IMR-90 (cell line): ENCODE measurements around the gene IL2RA. TPM values are rescaled to one million over a fixed set of nuclear protein-coding genes. Genes with fewer than 3 reads are reported as not detected.

Experiments
- ATAC-seq: fragments of 200-7000 bp; cut with Tn5 transposase; 2 replicates; pipeline ENCODE4 v1.9.1; 2020; ENCODE audit warnings: low read depth, mild to moderate bottlenecking, moderate library complexity
- BruUV-seq: library from RNA; stranded (reverse); fragments of 400-500 nt; replicated peaks from 2 replicates; lab custom pipeline; 2021; lab: Mats Ljungman, UMichigan
- CTCF ChIA-PET: fragments of 300-600 bp; formaldehyde crosslinking; extraction: SDS; loops from one replicate; lab custom pipeline; 2021; ENCODE audit warnings: antibody characterized with exemption; lab: Yijun Ruan, JAX
- POLR2A ChIA-PET: fragments of 300-600 bp; sonication (Branson Sonifier 250); formaldehyde crosslinking; loops from one replicate; lab custom pipeline; 2022; ENCODE audit warnings: antibody characterized with exemption; ENCODE audit not compliant: unreplicated experiment; lab: Charles Lee
- DNase-seq: peaks from one replicate; pipeline ENCODE4 v3.0.0; 2013
- H2AFZ ChIP-seq: replicated peaks from 2 replicates; pipeline ENCODE3; 2013; ENCODE audit warnings: low read length, mild to moderate bottlenecking; ENCODE audit not compliant: poor library complexity
- H2AK5ac ChIP-seq: 2 replicates; pipeline ENCODE4 v1.6.1; 2013; ENCODE audit warnings: low read depth, low read length, inconsistent platforms
- H2AK9ac ChIP-seq: replicated peaks from 2 replicates; pipeline ENCODE3; 2013; ENCODE audit warnings: mild to moderate bottlenecking, low read depth, low read length, moderate library complexity; ENCODE audit not compliant: poor library complexity
- H2BK120ac ChIP-seq: 2 replicates; pipeline ENCODE4 v1.6.1; 2013; ENCODE audit warnings: low read depth, low read length, inconsistent platforms
- H2BK15ac ChIP-seq: 3 replicates; pipeline ENCODE4 v1.6.1; 2013; ENCODE audit warnings: low read depth, low read length, inconsistent platforms
- H2BK20ac ChIP-seq: 2 replicates; pipeline ENCODE4 v1.6.1; 2013; ENCODE audit warnings: low read depth, mild to moderate bottlenecking, inconsistent platforms, low read length, moderate library complexity
- H2BK5ac ChIP-seq: 2 replicates; pipeline ENCODE4 v1.6.1; 2013; ENCODE audit warnings: mild to moderate bottlenecking, low read depth, low read length, inconsistent platforms; ENCODE audit not compliant: poor library complexity, severe bottlenecking
- H3K14ac ChIP-seq: replicated peaks from 2 replicates; pipeline ENCODE4 v1.6.1; 2013; ENCODE audit warnings: low read depth, low read length, inconsistent platforms
- H3K18ac ChIP-seq: 2 replicates; pipeline ENCODE4 v1.6.1; 2013; ENCODE audit warnings: low read depth, low read length, control low read depth
- H3K23ac ChIP-seq: 2 replicates; pipeline ENCODE4 v1.6.1; 2013; ENCODE audit warnings: low read depth, low read length, inconsistent platforms
- H3K27ac ChIP-seq: 2 replicates; pipeline ENCODE4 v1.5.1; 2013; ENCODE audit warnings: mild to moderate bottlenecking, control low read depth, low read length; ENCODE audit not compliant: insufficient read depth
- H3K27me3 ChIP-seq: 2 replicates; pipeline ENCODE4 v1.6.1; 2013; ENCODE audit warnings: low read length; ENCODE audit not compliant: control insufficient read depth, insufficient read depth
- H3K36me3 ChIP-seq: 2 replicates; pipeline ENCODE4 v1.6.1; 2013; ENCODE audit warnings: low read length, mixed read lengths; ENCODE audit not compliant: control insufficient read depth, insufficient read depth
- H3K4ac ChIP-seq: 2 replicates; pipeline ENCODE4 v1.6.1; 2013; ENCODE audit warnings: low read depth, low read length, inconsistent platforms
- H3K4me1 ChIP-seq: 2 replicates; pipeline ENCODE4 v1.6.1; 2013; ENCODE audit warnings: low read length, mixed read lengths; ENCODE audit not compliant: control insufficient read depth, insufficient read depth
- H3K4me2 ChIP-seq: 2 replicates; pipeline ENCODE4 v1.6.1; 2013; ENCODE audit warnings: low read depth, mild to moderate bottlenecking, control low read depth, low read length, moderate library complexity
- H3K4me3 ChIP-seq: 2 replicates; pipeline ENCODE4 v1.5.1; 2013; ENCODE audit warnings: low read depth, mild to moderate bottlenecking, control low read depth, low read length, moderate library complexity; ENCODE audit not compliant: insufficient read depth
- H3K56ac ChIP-seq: 2 replicates; pipeline ENCODE4 v1.6.1; 2013; ENCODE audit warnings: low read length, inconsistent platforms; ENCODE audit not compliant: insufficient read depth; ENCODE audit errors: extremely low read depth
- H3K79me1 ChIP-seq, 2 experiments: 2 replicates each; pipeline ENCODE4 v1.6.1; 2013; ENCODE audit warnings: low read length in 2 of 2, inconsistent platforms in 1 of 2, low read depth in 1 of 2
- H3K9ac ChIP-seq: 2 replicates; pipeline ENCODE4 v1.6.1; 2013; ENCODE audit warnings: low read depth, low read length, control low read depth
- H3K9me1 ChIP-seq: 2 replicates; pipeline ENCODE4 v1.6.1; 2013; ENCODE audit warnings: low read length, inconsistent platforms; ENCODE audit not compliant: insufficient read depth
- H3K9me3 ChIP-seq: 2 replicates; pipeline ENCODE4 v1.6.1; 2013; ENCODE audit warnings: low read length; ENCODE audit not compliant: control insufficient read depth, insufficient read depth
- H4K20me1 ChIP-seq: 2 replicates; pipeline ENCODE4 v1.6.1; 2013; ENCODE audit warnings: low read length, inconsistent platforms; ENCODE audit not compliant: insufficient read depth
- H4K5ac ChIP-seq: 2 replicates; pipeline ENCODE4 v1.6.1; 2013; ENCODE audit warnings: mild to moderate bottlenecking, low read depth, low read length, control low read depth
- H4K8ac ChIP-seq, 2 experiments: 2 replicates each; pipeline ENCODE4 v1.6.1; 2013; ENCODE audit warnings: low read depth in 2 of 2, low read length in 2 of 2, control low read depth in 1 of 2, inconsistent platforms in 1 of 2
- H4K91ac ChIP-seq: 2 replicates; pipeline ENCODE4 v1.6.1; 2013; ENCODE audit warnings: low read depth, low read length, inconsistent platforms; ENCODE audit not compliant: insufficient read depth
- USF2 ChIP-seq: fragments of 150-350 bp; IDR thresholded peaks from 2 replicates; pipeline ENCODE4 v1.6.1; 2017; ENCODE audit warnings: mild to moderate bottlenecking, antibody characterized with exemption, low read length, low read depth
- WGBS, 2 experiments: methylation state at CpG; one replicate each; pipeline versions ENCODE4 v1.1.5 to v1.1.7; 2013; ENCODE audit warnings: missing lambda C conversion rate in 2 of 2; ENCODE audit not compliant: insufficient read length in 1 of 2; ENCODE audit errors: extremely low coverage in 2 of 2; 5-methylcytosine and 5-hydroxymethylcytosine counted together
- dilution Hi-C: fragments of 300-500 bp; cut with HindIII; formaldehyde crosslinking; loops from one replicate; pipeline ENCODE4 v1.14.3; 2018; ENCODE audit warnings: low sequenced_read_pairs; ENCODE audit not compliant: unreplicated experiment
- in situ Hi-C: fragments of 300-500 bp; cut with MboI; formaldehyde crosslinking; loops from 3 replicates; pipeline ENCODE4 v1.14.3; 2019; ENCODE audit warnings: low sequenced_read_pairs, inconsistent platforms, mixed read lengths
- intact Hi-C: fragments of 100-400 bp; cut with micrococcal nuclease; formaldehyde crosslinking; loops from 2 replicates; pipeline ENCODE4 v1.10.0; 2022
- polyA plus RNA-seq, 3 experiments: library from polyadenylated mRNA; depleted of rRNA; stranded (reverse); fragments of >200 nt; gene quantifications; 2 replicates each; pipeline ENCODE4 v1.2.3, GENCODE V29; 2012; ENCODE audit warnings: low replicate concordance in 1 of 3
- total RNA-seq: library from RNA; depleted of rRNA; stranded (reverse); fragments of >200 nt; gene quantifications from 2 replicates; pipeline ENCODE4 v1.2.3, GENCODE V29; 2012

Gene IL2RA
- total and polyA plus RNA-seq, 2 of the 4 experiments (the other 2 are of a cell fraction) = not detected

GRCh38 chr10:5965266-5965665 lies 96.9 kb downstream of the IL2RA start:
- no peak for TF ChIP-seq USF2

More at GRCh38 chr10:5965266-5965665, 96.9 kb downstream of the IL2RA start:
- Histone ChIP-seq H3K4me3 (no peak overlapping the region), H3K79me1 (peaks cover 3 to 48% of the 10 kb centered on the region in 2 experiments; a peak in 2 of 4 replicates), H2BK15ac (no peak overlapping the region), H3K9me3 (no peaks in the 10 kb centered on the region), H4K5ac (no peak overlapping the region), H3K4ac (no peak overlapping the region), H3K14ac (no peak overlapping the region), H2BK20ac (no peak overlapping the region), H3K56ac (no peak overlapping the region), H3K4me2 (no peak overlapping the region), H3K9me1 (peaks cover 25% of the 10 kb centered on the region), H4K8ac (no peak overlapping the region), H3K4me1 (peaks cover 3% of the 10 kb centered on the region), H2AFZ (no peak overlapping the region), H3K36me3 (peaks cover 4% of the 10 kb centered on the region; the same call in 1 of the 2 replicates), H3K9ac (no peak overlapping the region), H2BK5ac (no peak overlapping the region), H2AK9ac (no peak overlapping the region), H3K23ac (no peak overlapping the region), H2AK5ac (no peak overlapping the region), H4K20me1 (no peaks in the 10 kb centered on the region), H3K27ac (no peak overlapping the region), H3K18ac (no peak overlapping the region), H4K91ac (no peak overlapping the region), H3K27me3 (no peaks in the 10 kb centered on the region), H2BK120ac (no peak overlapping the region)
- intact Hi-C loops = no loop called here
- in situ Hi-C loops = no loop called here
- POLR2A ChIA-PET = no interaction called here
- WGBS, 2 experiments = 100% methylated on average over 1 of the region's 8 CpGs; no CpG with 5 or more reads in 1 of the 2 experiments
- BruUV-seq = no TSS peak
- DNase-seq (no peak), ATAC-seq (no peak)
- CTCF ChIA-PET = no interaction called here
- dilution Hi-C loops = no loop called here
